HG02759 (cell line): ENCODE results near the gene CAPN12.

ENCODE experiments used
- ATAC-seq: cut with Tn5 transposase; IDR thresholded peaks from one replicate; pipeline ENCODE4 v1.9.1; 2021; ENCODE audit warnings: mild to moderate bottlenecking, moderate library complexity; ENCODE audit not compliant: unreplicated experiment

CAPN12 gene

GRCh38 chr19:38712161-38712748 is 32.0 kb downstream of the CAPN12 start:
- no peak for ATAC-seq

GRCh38 chr19:38711726-38712153 is 32.5 kb downstream of the CAPN12 start:
- ATAC-seq: no peak

- ATAC-seq: no peak
Observed at GRCh38 chr19:38710928-38711725, 33.1 kb downstream of the CAPN12 start.

GRCh38 chr19:38710416-38710702 is 33.9 kb downstream of the CAPN12 start:
- ATAC-seq: no peak

GRCh38 chr19:38709671-38710415 is 34.4 kb downstream of the CAPN12 start:
- ATAC-seq: no peak

GRCh38 chr19:38709119-38709518 is 35.2 kb downstream of the CAPN12 start:
- ATAC-seq: no peak

GRCh38 chr19:38708413-38709024 is 35.8 kb downstream of the CAPN12 start:
- no peak for ATAC-seq

- ATAC-seq: no peak
Observed at GRCh38 chr19:38707512-38708114, 36.7 kb downstream of the CAPN12 start.

- ATAC-seq: no peak
Observed at GRCh38 chr19:38706792-38707511, 37.3 kb downstream of the CAPN12 start.

GRCh38 chr19:38705197-38706019 is 38.9 kb downstream of the CAPN12 start:
- no peak for ATAC-seq

GRCh38 chr19:38704488-38705026 is 39.7 kb downstream of the CAPN12 start:
- ATAC-seq: no peak

GRCh38 chr19:38703509-38703908 is 40.8 kb downstream of the CAPN12 start:
- ATAC-seq: no peak

- no peak for ATAC-seq
Observed at GRCh38 chr19:38702278-38702677, 42.0 kb downstream of the CAPN12 start.

GRCh38 chr19:38701455-38702063 is 42.7 kb downstream of the CAPN12 start:
- no peak for ATAC-seq

- no peak for ATAC-seq
Observed at GRCh38 chr19:38700902-38701454, 43.3 kb downstream of the CAPN12 start.

- ATAC-seq: no peak
Observed at GRCh38 chr19:38700350-38700901, 43.8 kb downstream of the CAPN12 start.

GRCh38 chr19:38699647-38700349 is 44.5 kb downstream of the CAPN12 start:
- ATAC-seq: no peak

GRCh38 chr19:38699027-38699346 is 45.3 kb downstream of the CAPN12 start:
- no peak for ATAC-seq
